GM19099 (cell line): ENCODE data around the gene ANKDD1B.

Source experiments
- POLR2A ChIP-seq: IDR thresholded peaks from 3 replicates; pipeline ENCODE4 v1.6.1; 2011; ENCODE audit warnings: low read depth; ENCODE audit not compliant: insufficient read length; ENCODE audit errors: extremely low read depth

The ANKDD1B gene

DNA sequence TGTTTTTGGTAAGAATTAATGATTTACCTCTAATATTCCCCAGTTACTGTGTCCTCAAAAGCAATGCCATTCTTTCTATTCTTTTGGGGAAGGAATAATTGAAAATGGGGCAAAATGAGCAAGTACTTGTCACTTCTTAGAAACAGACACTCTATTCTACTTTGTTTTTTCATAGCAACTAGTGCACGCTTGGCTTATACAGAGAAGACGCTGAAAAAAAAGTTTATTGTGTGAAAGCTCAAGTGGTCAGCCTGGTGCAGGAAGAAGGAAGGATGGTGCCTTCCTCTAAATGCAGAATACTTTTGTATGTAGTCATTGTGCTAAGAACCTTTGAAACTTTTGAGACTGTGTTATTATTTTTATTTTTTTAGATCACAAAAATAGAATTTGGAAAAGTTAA lies 29.6 kb downstream of the ANKDD1B start:
- no peak for TF ChIP-seq POLR2A

DNA sequence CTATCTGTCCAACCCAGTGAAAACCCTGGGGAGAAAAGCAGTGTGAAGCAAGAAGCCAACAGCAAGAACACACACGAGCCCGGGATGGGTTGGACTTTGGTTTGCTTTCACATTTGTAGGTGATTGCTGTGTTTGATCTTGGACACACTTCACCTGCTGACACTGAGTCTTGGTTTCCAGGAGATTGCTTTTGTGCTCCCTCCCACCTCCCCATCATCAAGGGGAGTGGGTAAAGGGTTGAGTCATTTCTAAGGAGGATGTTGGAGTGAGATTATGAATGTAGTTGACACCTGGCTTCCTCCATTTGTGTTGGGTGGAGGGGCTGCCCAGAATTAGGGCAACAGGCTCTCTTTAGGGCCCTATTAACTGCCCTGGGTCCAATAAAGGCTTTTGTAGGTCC lies 37.5 kb downstream of the ANKDD1B start:
- TF ChIP-seq POLR2A, result no peak

DNA sequence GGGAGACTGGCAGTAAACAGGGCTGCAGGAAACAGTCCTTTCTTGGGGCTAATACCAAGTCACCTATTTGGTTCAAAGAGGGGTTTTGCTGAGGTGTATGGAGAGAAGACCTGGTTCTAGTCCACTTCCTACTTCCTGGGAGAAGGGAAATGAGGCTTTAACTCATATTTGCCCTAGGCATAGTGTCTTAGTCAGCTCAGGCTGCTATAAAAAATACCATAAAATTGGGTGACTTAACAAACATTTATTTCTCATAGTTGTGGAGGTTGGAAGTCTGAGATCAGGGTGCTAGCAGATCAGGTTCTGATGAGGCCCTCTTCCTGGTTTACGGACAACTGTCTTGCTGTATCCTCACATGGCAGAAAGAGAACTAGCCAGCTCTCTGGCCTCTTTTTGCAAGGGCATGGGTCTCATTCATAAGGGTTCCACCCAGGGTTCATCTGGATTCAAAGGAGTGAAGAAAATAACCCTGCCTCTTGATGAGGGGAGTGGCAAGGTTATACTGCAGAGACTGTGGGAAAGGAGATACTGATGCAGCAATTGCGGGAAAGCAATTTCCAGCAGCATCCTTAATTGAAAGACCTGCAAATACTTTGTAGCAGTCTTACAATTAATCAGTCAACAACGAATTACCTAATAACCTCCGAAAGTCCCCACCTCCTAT lies 40.5 kb downstream of the ANKDD1B start:
- TF ChIP-seq POLR2A, result no peak

DNA sequence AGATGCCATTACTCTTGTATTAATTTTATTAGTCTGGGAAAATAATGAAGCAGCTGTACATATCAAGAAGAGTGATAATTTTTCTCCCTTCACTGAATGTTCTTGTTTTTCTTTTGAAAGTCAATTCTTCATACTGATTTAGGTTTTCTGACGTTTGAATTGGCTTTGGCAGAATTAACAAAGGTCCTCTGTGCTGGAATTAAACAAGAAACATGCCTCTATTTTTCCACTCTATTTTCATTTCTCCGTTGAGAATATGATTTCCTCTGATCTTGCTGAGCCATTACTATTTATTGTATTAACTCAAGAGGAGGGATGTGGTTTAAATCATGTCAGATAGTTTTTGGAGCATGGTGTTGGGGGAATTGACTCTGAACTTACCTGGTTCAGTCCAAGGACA lies 42.3 kb downstream of the ANKDD1B start:
- TF ChIP-seq POLR2A, result no peak

DNA sequence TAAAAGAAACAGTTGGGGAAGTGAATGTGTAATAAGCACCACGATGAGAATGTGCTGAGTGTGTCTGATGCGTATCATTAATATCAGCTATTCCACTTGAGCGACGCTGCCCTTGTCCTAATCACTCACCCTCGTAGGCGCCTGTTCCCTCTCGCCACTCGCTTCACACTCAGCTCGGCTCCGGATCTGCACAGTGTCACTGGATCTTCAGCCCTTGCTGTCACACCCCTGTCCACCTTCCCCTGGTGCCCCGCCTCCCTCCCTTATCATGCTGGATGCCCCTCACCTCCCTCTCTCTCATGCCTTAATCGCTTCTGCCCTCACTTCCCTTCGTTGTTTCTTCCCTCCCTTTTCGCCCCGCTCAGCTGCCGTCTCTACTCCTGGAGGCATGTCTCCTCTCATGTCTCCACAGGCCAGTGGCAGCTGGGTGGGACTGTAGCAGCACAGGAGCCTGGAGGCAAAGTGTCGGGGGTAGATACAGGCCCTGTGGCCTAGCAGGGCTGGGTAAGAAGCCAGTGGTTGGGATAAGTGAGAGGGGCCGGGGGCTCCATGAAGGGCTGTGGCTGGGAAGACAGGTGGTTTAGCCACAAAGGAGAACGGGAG lies 43.5 kb downstream of the ANKDD1B start:
- no peak for TF ChIP-seq POLR2A

DNA sequence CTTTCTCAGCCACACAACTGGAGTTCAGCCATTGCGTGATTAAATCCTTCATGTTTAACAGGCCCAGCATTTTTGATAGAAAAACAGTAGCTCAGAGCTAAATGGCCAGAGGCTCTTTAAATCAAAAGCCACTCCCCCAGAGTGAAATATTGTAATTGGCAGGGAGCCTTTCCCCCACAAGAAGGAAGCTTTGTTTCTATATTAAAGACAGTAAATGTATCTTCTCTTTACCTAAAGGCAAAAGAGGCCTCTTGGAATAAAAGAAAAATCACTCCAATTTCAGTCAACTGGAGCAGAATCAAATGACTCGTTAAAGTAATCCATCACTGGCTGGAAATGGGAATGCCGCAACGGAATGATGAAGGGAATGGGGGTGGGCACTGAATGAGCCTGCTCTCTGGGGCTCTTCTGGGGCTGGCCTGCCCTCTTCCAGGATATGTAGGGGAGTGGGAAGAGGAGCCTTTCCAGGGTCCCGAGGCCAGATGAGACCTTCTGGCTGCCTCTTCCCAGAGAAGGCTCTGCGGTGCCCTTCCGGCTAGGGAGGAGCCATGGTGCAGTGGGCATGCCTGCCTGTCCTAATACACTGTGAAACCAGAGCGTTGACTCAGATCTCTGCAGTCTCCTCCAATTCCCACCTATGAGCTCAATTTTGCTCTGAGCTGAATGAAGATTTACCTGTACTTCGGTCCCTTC lies 45.2 kb downstream of the ANKDD1B start:
- TF ChIP-seq POLR2A, result no peak

DNA sequence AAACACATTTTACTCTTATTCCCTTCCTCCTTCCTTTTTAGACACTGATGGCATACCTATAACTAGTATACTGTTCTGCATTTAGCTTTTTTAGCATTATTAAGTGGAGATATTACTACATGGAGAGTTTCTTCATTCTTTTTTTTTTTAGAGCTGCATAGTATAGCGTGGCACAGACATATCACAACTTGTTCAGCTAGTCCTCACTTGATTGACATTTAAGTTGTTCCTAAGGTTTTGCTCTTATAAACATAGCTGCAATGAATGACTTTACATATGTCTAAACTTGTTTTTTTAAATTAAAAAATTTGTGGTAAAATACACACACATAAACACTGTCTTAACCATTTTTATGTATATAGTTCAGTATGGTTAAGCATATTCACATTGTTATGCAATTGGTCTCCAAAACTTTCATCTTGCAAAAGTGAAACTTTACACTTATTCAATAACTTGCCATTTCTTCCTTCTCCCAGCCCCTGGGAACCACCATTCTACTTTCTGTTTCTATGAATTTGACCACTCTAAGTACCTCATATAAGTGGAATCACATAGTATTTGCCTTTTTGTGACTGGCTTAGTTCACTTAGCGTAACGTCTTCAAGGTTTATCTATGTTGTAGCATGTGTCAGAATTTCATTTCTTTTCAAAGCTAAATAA lies 48.7 kb downstream of the ANKDD1B start:
- no peak for TF ChIP-seq POLR2A

DNA sequence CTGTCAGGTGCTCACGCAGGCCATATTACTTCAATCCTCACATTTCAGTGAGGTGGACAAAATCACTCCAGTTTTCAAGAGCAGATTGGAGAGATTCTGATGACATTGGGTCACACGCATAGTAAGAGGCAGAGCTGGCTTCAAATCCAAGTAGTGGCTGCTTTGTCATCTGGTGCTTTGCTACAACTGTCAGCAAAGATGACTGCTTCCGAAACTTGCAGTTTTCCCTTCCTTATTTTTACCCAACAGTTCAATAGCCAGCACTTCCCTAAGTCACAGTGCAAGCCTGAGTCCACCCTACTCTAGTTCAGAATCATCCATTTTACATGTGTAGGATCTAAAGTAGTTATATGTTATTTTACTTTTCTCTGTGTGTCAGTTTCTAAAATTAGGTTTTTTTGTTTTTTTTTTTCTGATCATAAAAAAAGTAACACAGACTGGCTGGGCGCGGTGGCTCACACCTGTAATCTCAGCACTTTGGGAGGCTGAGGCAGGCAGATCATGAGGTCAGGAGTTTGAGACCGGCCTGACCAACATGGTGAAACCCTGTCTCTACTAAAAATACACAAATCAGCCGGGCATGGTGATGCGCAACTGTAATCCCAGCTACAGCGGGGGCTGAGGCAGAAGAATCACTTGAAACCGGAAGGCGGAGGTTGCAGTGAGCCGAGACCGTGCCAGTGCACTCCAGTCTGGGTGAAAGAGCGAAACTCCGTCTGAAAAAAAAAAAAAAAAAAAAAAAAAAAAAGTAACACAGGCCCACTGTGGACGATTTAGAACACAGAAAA lies 49.6 kb downstream of the ANKDD1B start:
- TF ChIP-seq POLR2A, result no peak

DNA sequence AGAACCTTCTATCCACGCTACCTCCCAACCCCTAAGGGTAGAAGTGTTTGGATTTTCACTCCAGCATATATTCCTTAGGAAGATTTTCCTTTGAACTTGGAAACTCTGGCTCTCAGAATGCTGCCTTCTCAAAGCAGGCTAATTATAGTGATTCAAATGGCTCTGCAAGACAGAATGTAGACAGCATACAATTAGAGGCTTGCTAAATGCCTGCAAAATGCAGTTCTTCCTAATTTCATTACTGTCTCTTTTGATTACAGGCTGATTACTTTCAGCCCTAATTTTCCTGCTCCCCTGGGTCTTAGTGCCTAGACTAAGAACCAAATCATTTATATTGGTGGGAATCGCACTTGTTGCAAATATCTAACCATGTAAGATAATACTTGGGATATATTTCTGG lies 50.8 kb downstream of the ANKDD1B start:
- no peak for TF ChIP-seq POLR2A

DNA sequence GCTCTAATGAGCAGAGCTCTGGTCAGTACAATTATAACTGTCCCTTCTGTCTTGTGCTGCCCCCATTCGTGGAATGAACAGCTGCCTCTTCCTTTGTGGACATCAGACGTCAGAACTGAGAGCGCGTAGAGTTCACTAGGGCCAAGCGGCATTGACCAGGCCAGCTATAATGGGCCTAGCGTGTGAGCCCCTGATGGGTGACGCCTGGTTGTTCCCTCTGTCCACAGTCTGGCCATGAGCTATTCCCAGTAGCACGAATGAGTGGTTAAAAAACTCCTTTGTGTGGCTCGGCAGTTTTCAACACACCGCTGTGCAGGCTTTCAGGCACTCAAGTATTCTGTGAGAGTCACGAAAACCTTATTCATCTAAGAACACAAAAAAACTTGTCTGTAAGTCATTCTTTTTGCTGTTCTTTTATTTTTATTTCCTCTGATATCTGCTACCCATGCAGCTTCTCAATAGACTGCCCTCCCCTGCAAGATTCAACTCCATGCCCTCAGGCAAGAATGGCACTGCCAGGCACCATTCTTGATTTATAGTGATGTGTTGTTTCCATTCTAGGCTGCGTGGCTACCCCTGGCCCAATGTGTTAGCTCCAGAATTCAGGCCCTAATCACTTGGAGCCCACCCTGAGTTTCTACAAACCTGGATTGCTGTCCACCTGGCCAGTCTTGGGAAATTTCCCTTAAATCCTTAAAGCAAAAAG lies 52.5 kb downstream of the ANKDD1B start:
- no peak for TF ChIP-seq POLR2A

DNA sequence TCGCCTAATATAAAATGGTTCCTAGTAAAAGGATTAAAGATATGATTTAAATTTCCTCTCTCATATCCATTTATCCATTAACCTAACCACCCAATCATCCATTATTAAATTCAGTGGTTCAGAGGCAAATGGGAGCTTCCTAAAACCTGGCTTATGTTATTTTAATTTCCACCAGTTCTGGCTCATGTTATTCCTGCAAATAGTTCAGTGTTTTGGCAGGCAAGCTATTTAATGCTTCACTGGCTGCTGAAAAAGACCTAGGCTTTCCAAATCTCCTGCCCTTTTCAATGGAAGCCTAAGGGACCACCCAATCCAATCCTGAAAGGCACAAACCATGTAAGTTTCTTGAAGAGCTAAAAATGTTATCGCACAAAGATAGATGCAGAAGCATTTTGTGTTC lies 53.7 kb downstream of the ANKDD1B start:
- no peak for TF ChIP-seq POLR2A

DNA sequence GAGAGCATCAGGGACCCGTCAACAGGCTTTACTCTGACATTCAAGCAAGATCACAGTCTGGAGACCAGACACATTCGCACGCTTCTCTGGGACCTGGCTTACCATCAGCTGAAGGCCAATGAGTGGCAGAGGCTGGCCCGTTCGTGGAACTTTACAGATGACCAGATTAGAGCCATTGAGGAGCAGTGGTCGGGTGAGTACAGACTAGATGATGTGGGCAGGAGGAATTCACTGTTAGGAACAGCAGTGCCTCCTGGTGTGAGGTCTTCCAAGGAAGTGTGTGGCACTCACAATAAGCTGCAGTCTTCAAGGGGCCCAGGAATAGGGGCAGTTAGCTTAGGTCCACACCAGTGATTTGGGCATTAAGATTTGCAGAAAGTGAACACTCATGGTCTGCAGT lies 55.5 kb downstream of the ANKDD1B start:
- no peak for TF ChIP-seq POLR2A

DNA sequence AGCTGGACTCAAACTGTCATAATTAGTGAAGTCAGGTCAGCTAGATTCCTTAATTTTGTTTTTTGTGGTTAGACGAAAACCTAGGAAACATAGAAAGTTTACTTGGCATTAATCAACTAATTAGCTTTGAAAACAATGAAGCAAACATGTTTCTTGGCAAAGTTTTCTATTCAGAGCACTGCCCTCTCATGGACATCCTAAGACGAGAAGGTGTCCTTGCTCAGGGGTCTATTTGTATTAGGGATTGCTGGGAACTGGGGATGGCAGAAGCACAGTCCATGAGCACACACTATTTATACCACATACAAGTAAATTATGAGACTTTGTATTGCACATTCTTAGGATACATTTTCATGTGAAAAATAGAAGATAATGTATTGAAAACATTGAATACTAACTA lies 56.3 kb downstream of the ANKDD1B start:
- no peak for TF ChIP-seq POLR2A

DNA sequence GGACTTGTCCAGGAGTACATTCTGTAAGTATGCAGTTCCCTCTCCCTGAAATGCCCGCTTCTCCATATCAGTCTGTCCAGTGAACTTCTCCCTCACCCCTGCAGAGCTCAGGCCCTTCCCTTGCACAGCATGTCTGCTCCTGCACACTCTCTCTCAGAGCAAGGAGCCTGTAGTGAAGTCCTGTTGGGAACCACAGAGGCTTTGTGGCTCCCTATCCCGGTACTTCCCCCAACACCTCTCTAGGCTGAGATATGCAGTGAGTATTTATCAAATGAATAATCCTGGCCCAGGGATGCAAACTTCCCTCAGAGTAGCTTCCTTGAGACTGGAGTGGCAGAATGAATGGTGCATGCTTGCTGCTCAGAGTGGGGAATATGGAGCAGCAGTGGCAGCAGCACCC lies 57.2 kb downstream of the ANKDD1B start:
- TF ChIP-seq POLR2A, result no peak
